Activated naive CD8-positive, alpha-beta T cell (primary cell): ENCODE results near the gene LGR6.
"Not testable (repeated sequence)": the region's sequence is repeated elsewhere in the genome, so short reads cannot be mapped to it uniquely, and the experiment has no call there.

Experiments
- H3K27ac Mint-ChIP-seq: one replicate; pipeline ENCODE4 v1.8.0; 2021; ENCODE audit warnings: mixed read lengths
- H3K27me3 Mint-ChIP-seq: one replicate; pipeline ENCODE4 v1.8.0; 2021; ENCODE audit warnings: mixed read lengths
- H3K36me3 Mint-ChIP-seq: one replicate; pipeline ENCODE4 v1.8.0; 2021; ENCODE audit warnings: mixed read lengths
- H3K4me1 Mint-ChIP-seq: one replicate; pipeline ENCODE4 v1.8.0; 2021; ENCODE audit warnings: low read depth, mixed read lengths
- H3K4me3 Mint-ChIP-seq: one replicate; pipeline ENCODE4 v1.8.0; 2021; ENCODE audit warnings: mild to moderate bottlenecking, mixed read lengths
- H3K9me3 Mint-ChIP-seq: one replicate; pipeline ENCODE4 v1.8.0; 2021; ENCODE audit warnings: low read depth, mixed read lengths

The LGR6 gene, protein sequence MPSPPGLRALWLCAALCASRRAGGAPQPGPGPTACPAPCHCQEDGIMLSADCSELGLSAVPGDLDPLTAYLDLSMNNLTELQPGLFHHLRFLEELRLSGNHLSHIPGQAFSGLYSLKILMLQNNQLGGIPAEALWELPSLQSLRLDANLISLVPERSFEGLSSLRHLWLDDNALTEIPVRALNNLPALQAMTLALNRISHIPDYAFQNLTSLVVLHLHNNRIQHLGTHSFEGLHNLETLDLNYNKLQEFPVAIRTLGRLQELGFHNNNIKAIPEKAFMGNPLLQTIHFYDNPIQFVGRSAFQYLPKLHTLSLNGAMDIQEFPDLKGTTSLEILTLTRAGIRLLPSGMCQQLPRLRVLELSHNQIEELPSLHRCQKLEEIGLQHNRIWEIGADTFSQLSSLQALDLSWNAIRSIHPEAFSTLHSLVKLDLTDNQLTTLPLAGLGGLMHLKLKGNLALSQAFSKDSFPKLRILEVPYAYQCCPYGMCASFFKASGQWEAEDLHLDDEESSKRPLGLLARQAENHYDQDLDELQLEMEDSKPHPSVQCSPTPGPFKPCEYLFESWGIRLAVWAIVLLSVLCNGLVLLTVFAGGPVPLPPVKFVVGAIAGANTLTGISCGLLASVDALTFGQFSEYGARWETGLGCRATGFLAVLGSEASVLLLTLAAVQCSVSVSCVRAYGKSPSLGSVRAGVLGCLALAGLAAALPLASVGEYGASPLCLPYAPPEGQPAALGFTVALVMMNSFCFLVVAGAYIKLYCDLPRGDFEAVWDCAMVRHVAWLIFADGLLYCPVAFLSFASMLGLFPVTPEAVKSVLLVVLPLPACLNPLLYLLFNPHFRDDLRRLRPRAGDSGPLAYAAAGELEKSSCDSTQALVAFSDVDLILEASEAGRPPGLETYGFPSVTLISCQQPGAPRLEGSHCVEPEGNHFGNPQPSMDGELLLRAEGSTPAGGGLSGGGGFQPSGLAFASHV

DNA sequence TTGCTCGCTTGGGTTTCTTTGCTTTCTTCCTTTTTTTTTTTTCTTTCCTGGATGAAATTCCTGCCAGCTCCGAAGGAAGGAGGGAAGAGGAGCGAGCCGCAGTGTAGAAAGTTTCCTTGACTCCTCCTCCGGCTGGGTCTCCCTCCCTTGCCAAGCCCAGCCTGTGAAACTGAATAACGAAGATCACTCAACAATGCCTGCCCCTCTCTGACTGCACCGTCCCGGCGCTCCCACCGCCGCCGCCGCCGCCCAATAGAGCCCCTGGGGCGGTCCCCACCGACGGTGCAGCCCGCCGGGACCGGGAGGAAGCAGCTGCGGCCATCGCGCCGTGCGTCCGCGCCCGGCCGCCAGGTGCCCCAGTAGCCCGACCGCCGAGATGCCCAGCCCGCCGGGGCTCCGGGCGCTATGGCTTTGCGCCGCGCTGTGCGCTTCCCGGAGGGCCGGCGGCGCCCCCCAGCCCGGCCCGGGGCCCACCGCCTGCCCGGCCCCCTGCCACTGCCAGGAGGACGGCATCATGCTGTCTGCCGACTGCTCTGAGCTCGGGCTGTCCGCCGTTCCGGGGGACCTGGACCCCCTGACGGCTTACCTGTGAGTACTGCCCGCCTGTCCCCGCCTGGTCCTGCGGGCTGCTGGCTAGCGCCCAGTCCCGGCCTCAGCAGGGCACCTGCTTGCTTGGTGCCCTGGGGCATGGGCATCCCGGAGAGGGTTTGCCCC lies at the start of gene LGR6:
Gene LGR6 (plus strand): TSS at position 186 of the 714 bp plus-strand sequence. CDS start 191 bp downstream, at position 377.
- Mint-ChIP-seq H3K27ac (no peak within 1 kb of the TSS), H3K4me1 (peaks cover 13% of the 10 kb centered on the region), H3K27me3 (peaks cover 5% of the 10 kb centered on the region), H3K9me3 (no peaks in the 10 kb centered on the region), H3K36me3 (no peaks in the 10 kb centered on the region), H3K4me3 (peak within 1 kb of the TSS; percentile 20)

DNA sequence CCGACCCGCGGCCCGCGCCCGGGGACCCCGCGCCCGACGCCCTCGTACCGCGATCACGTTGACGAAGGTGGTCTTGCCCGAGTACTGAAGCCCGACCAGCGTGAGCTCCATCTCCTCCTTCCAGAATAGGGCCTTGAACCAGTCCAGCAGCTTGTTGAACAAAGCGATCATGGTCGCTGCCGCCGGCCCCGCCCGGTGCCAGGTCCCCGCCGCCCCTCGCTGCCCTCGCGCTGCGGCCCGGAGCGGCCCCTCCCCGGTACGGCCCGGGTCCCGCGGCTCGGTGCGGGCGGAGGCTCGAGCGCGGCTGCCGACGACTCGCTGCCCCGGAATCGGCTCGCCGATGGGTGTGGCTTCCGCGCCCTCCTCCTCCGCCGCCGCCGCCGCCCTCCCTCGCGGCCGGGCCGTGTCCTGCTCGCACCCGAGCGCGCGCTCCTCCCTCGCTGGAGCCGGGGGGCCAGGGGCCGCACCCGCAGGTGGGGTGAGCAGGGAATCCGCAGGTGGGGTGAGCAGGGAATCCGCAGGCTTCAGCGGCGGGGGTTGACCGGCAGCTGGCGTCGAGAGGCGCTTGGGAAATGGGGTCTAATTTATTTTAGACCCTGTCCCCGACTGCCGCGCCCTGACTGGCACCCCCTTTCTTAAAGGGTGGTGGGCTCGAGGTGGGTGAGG lies 49.1 kb upstream of the LGR6 start, which contains the start of gene ARL8A:
Gene ARL8A (minus strand): TSS at position 336 of the 666 bp plus-strand sequence. CDS start 165 bp downstream, at position 171.
- Mint-ChIP-seq H3K27ac (peak within 1 kb of the TSS; percentile 92), H3K27me3 (no peaks in the 10 kb centered on the region), H3K4me3 (peak within 1 kb of the TSS; percentile 97), H3K36me3 (no peaks in the 10 kb centered on the region), H3K4me1 (peaks cover 33% of the 10 kb centered on the region), H3K9me3 (no peaks in the 10 kb centered on the region)

DNA sequence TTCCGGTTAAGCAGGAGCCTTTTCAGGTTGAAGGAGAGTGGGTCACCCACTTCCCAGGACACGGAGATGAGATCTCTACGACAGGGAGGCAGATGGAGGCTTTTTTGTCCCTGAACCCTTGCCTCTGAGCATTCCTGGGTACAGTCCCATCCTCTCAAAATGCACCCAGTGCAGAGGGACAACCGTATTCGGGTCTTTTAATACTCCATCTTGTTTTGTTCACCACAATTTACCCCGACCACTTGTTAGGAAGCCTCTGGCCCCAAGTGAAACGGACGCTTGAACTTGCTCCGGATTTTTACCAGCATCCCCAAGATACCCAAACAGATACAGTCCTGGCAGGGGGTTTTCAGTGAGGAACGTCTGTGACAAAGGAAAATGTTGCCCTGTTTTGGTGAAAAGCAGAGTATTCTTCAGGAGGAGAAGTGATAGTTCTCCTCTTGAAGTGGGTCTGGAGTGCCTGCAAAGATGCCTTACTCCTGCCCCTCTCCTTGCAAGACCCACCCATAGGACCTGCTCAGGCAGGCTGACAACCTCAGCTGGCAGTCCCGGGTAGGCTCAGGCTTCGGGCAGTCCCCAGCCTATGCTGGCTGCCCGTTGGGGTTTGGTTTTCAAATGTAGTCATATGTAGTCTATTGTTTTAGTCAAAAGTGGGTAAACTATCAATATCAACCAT lies 48.4 kb upstream of the LGR6 start:
- Mint-ChIP-seq H3K27ac (peak overlapping the region; percentile 81), H3K36me3 (no peaks in the 10 kb centered on the region), H3K27me3 (no peaks in the 10 kb centered on the region), H3K4me3 (peak overlapping the region; percentile 91), H3K4me1 (peaks cover 33% of the 10 kb centered on the region), H3K9me3 (no peaks in the 10 kb centered on the region)

DNA sequence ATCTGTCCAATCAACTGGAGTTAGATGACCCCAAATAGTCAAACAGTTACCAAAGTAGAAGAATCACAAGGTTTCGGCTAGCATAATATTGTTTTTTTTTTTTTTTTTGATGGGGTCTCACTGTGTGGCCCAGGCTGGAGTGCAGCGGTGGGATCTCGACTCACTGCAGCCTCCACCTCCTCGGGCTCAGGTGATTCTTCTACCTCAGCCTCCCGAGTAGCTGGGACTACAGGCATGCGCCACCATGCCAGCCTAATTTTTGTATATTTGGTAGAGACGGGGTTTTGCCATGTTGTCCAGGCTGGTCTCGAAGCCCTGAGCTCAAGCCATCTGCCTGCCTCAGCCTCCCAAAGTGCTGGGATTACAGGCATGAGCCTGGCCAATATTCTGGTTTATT lies 47.9 kb upstream of the LGR6 start:
- H3K9me3 Mint-ChIP-seq, H3K36me3 Mint-ChIP-seq, H3K27me3 Mint-ChIP-seq: not testable (repeated sequence)
- Mint-ChIP-seq H3K27ac (peak overlapping the region; percentile 81), H3K4me1 (peaks cover 31% of the 10 kb centered on the region), H3K4me3 (peak overlapping the region; percentile 91)

DNA sequence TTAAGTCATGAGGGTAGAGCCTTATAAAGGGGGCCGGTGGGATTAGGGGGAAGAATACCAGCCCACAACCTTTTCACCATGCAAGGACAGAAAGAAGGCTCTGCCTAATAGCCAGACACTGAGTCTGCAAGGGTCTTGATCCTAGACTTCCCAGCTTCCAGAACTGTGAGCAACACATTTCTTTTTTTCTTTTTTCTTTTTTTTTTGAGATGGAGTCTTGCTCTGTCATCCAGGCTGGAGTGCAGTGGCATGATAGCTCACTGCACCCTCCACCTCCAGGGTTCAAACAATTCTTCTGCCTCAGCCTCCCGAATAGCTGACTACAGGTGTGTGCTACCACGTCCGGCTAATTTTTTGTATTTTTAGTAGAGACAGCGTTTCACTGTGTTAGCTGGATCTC lies 47.3 kb upstream of the LGR6 start:
- Mint-ChIP-seq H3K27ac (no peak overlapping the region), H3K4me3 (no peak overlapping the region), H3K4me1 (peaks cover 31% of the 10 kb centered on the region), H3K9me3 (no peaks in the 10 kb centered on the region), H3K36me3 (peaks cover 7% of the 10 kb centered on the region), H3K27me3 (no peaks in the 10 kb centered on the region)

DNA sequence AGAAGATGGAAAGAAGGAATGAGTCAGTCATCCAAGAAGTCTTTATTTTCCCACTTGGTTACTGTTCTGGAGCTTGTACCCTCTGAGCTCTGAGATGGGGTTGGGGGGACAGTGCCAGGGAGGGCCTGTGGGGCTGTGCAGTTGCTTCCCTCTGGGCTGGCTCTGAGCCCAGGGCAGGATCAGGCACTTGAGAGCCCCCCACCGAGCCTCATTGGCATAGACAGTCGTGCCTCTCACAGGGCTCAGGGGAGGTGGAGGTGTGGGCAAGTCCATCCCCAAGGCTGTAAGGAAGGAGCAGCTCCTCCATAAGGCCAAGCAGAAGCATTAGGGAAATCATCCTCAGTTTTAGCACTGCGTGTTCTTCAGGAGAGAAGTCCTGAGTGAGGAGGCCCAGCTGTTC lies 46.6 kb upstream of the LGR6 start:
- peaks cover 28% of the 10 kb centered on the region for H3K4me1 Mint-ChIP-seq
- H3K27ac Mint-ChIP-seq, result peak overlapping the region; percentile 41
- no peaks in the 10 kb centered on the region for H3K9me3 Mint-ChIP-seq
- no peak overlapping the region for H3K4me3 Mint-ChIP-seq
- H3K27me3 Mint-ChIP-seq, result no peaks in the 10 kb centered on the region
- peaks cover 8% of the 10 kb centered on the region for H3K36me3 Mint-ChIP-seq

DNA sequence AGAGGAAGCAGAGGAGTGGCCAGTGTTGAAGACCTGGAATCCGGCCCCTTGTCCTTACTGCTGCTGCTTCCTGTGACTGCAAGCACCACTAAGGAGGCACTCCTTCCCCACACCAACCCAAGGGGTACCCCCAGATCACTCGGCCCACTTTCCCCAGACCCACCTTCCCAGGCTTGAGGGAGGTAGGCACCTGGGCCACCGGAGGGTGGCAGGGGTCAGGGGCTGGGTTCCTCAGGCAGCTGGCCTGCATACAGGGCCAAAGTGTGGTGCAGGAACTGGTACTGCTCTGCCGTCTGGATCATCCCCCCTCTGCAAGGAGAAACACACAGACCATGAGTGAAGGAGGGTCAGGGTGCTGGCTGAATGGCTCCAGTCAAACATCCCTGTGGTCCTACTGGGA lies 45.2 kb upstream of the LGR6 start:
- H3K36me3 Mint-ChIP-seq, result peaks cover 8% of the 10 kb centered on the region
- peaks cover 17% of the 10 kb centered on the region for H3K4me1 Mint-ChIP-seq
- no peak overlapping the region for H3K27ac Mint-ChIP-seq
- H3K4me3 Mint-ChIP-seq, result no peak overlapping the region
- no peaks in the 10 kb centered on the region for H3K27me3 Mint-ChIP-seq
- no peaks in the 10 kb centered on the region for H3K9me3 Mint-ChIP-seq

DNA sequence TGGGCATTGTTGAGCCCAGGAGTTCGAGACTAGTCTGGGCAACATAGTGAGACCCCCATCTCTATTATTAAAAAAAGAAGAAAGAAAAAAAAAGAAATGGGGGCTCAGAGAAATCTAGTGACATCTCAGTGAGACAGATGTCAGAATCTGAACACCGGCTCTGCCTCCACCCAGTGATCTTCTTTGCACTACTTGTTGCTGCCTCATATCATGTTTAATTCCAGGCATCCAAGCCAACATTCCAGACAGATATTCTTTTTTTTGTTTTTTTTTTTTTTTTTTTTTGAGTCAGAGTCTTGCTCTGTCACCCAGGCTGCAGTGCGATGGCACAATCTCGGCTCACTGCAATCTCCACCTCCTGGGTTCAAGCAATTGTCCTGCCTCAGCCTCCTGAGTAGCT lies 44.0 kb upstream of the LGR6 start:
- peaks cover 8% of the 10 kb centered on the region for H3K36me3 Mint-ChIP-seq
- no peak overlapping the region for H3K4me3 Mint-ChIP-seq
- H3K9me3 Mint-ChIP-seq, result no peaks in the 10 kb centered on the region
- no peak overlapping the region for H3K27ac Mint-ChIP-seq
- peaks cover 14% of the 10 kb centered on the region for H3K4me1 Mint-ChIP-seq
- H3K27me3 Mint-ChIP-seq, result no peaks in the 10 kb centered on the region

DNA sequence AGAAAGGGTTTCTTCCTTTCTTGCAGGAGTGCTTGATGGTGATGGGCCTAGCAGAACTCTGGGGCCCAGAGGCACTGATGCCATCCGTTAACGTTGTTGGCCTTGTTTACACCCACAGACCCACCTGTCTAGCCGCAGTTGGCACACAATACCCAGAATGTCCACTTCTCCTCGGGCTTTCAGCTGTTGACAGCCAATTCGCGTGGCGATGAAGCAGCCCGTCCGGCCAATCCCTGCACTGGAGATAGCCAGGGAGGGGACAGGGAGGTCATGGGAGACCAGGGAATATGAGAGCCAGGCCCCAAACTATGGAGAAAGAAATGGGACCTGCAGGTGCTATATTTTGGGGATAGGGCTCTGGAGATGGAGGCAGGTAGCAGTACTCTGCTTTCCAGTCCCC lies 43.4 kb upstream of the LGR6 start:
- Mint-ChIP-seq H3K4me3 (no peak overlapping the region), H3K27me3 (no peaks in the 10 kb centered on the region), H3K9me3 (no peaks in the 10 kb centered on the region), H3K36me3 (peaks cover 11% of the 10 kb centered on the region), H3K4me1 (peaks cover 19% of the 10 kb centered on the region), H3K27ac (no peak overlapping the region)

DNA sequence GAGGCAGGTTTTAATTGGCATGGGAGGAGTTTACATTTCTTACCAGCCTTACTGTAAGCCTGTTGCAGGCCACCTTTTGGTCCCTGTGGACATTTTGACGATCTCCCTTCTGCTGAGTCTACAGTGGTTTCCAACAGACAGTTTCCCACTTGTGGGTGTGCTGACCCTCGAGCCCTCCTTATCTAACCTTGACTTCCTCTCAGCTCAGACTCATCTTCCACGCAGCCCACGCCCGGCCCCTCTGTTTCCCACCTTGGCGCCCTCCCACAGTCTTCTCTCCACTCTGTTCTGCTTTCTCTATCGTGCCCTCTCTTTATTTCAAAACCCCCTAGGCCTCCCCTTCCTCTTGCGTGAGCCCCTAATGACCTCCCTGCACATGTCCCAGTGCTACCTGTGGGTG lies 43.0 kb upstream of the LGR6 start:
- no peaks in the 10 kb centered on the region for H3K27me3 Mint-ChIP-seq
- H3K4me3 Mint-ChIP-seq, result no peak overlapping the region
- H3K9me3 Mint-ChIP-seq, result no peaks in the 10 kb centered on the region
- peak overlapping the region; percentile 67 for H3K27ac Mint-ChIP-seq
- H3K4me1 Mint-ChIP-seq, result peaks cover 18% of the 10 kb centered on the region
- peaks cover 11% of the 10 kb centered on the region for H3K36me3 Mint-ChIP-seq

DNA sequence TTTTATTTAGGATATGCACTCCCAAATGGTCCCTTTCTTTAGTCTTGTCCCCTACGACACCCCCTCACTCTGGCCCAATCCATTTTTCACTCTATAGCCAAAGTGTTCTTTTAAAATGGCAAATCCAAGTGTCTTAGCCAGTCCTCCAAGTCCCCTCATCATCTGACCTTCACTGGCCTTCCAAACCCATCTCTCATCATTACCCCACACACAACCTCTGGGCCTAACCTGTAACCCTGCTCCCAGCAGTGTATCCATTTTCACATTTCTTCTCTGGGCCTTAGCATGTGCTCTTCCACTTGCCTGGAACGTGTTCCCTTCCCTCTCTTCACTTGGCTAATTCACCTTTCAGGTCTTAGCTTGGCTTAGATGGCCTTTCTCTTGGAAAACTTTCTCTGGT lies 42.6 kb upstream of the LGR6 start:
- Mint-ChIP-seq H3K4me1 (peaks cover 19% of the 10 kb centered on the region), H3K36me3 (peaks cover 13% of the 10 kb centered on the region), H3K4me3 (no peak overlapping the region), H3K27me3 (no peaks in the 10 kb centered on the region), H3K9me3 (no peaks in the 10 kb centered on the region), H3K27ac (peak overlapping the region; percentile 67)

DNA sequence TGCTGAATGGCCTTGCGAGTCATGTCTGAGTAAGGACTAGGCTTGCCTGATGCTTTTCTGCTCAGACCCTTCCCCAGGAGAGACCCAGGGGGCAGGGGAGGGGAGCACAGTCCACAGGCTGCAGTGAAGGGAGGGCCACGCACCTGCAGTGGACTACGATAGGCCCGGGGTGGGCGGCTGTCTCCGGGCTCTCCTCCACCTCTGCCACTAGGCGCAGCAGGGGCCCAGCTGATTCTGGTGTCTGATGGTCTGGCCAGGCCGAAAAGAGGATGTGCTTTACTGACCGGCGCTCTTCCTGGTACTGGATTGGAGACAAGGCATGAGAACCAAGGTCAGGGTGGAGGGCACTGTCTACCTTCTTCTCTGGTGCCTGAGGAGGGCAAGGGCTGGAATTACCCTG lies 41.2 kb upstream of the LGR6 start:
- Mint-ChIP-seq H3K27ac (no peak overlapping the region), H3K36me3 (peaks cover 13% of the 10 kb centered on the region), H3K9me3 (no peaks in the 10 kb centered on the region), H3K27me3 (no peaks in the 10 kb centered on the region), H3K4me3 (no peak overlapping the region), H3K4me1 (peaks cover 28% of the 10 kb centered on the region)

DNA sequence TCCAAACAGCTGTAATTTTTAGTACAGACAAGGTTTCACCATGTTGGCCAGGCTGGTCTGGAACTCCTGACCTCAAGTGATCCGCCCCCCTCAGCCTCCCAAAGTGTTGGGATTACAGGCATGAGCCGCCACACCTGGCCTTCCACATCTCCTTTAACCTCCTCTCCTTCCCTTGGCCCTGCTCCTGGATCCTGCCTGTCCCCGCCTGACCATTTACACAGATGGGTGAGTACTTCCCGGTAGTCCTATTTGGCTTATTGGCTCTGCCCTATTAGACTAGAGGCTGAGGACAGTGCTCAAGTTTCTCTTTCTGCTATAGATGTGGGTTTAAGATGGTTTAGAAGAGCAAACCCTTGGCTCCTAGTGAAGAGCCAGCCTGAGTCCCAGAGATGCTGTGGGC lies 40.3 kb upstream of the LGR6 start:
- Mint-ChIP-seq H3K4me3 (no peak overlapping the region), H3K36me3 (peaks cover 13% of the 10 kb centered on the region)

More for the DNA sequence above, 40.3 kb upstream of the LGR6 start:
- H3K9me3 Mint-ChIP-seq, result no peaks in the 10 kb centered on the region
- no peaks in the 10 kb centered on the region for H3K27me3 Mint-ChIP-seq
- H3K4me1 Mint-ChIP-seq, result peaks cover 36% of the 10 kb centered on the region
- no peak overlapping the region for H3K27ac Mint-ChIP-seq
